Endothelial cell of umbilical vein (primary cell): ENCODE measurements around the gene GALNT1. TPM values are rescaled to one million over a fixed set of nuclear protein-coding genes. Genes with fewer than 3 reads are reported as not detected.

ENCODE experiments used
- BruUV-seq: library from RNA; stranded (reverse); fragments of 400-500 nt; replicated peaks from 2 replicates; lab custom pipeline; 2021; lab: Mats Ljungman, UMichigan
- CTCF ChIA-PET: fragments of 300-600, 350-600 bp; sonication (Branson Sonifier 250); formaldehyde crosslinking; loops from one replicate; lab custom pipeline; 2021; ENCODE audit warnings: antibody characterized with exemption, inconsistent platforms; lab: Charles Lee
- POLR2A ChIA-PET: fragments of 300-600, 350-600 bp; sonication (Branson Sonifier 250); formaldehyde crosslinking; loops from one replicate; lab custom pipeline; 2021; ENCODE audit warnings: antibody characterized with exemption, inconsistent platforms; lab: Charles Lee
- DNase-seq: peaks from one replicate; pipeline ENCODE4 v3.0.0-alpha.2; 2011; ENCODE audit warnings: low read depth, low spot score
- FAIRE-seq: peaks from 2 replicates; lab custom pipeline; 2011; peaks lifted over from hg19 to GRCh38; lab: Jason Lieb, UNC
- H2AFZ ChIP-seq: 2 replicates; pipeline ENCODE4 v1.6.0; 2012; ENCODE audit warnings: low read depth, low read length, control low read depth, inconsistent platforms
- H3K27ac ChIP-seq: 2 replicates; pipeline ENCODE4 v1.5.1; 2011; ENCODE audit warnings: low read depth, mild to moderate bottlenecking, control low read depth, low read length, moderate library complexity; ENCODE audit not compliant: insufficient read depth
- H3K27me3 ChIP-seq, 2 experiments: 2 replicates each; pipeline versions ENCODE4 v1.6.0 to v1.6.1; 2011; ENCODE audit warnings: low read length in 2 of 2, mixed read lengths in 1 of 2; ENCODE audit not compliant: control insufficient read depth in 2 of 2, insufficient read depth in 2 of 2
- H3K36me3 ChIP-seq, 2 experiments: 2 replicates in 1 of 2; 3 replicates in 1 of 2; pipeline ENCODE4 v1.5.1; 2011; ENCODE audit warnings: low read length in 2 of 2, mild to moderate bottlenecking in 1 of 2, moderate library complexity in 1 of 2; ENCODE audit not compliant: control insufficient read depth in 2 of 2, insufficient read depth in 2 of 2; ENCODE audit errors: extremely low read depth in 1 of 2
- H3K4me1 ChIP-seq: 3 replicates; pipeline ENCODE4 v1.5.1; 2011; ENCODE audit warnings: mild to moderate bottlenecking, low read length; ENCODE audit not compliant: control insufficient read depth, insufficient read depth; ENCODE audit errors: extremely low read depth
- H3K4me2 ChIP-seq: 2 replicates; pipeline ENCODE4 v1.6.1; 2011; ENCODE audit warnings: low read length, control low read depth, mixed read lengths; ENCODE audit not compliant: insufficient read depth
- H3K4me3 ChIP-seq, 3 experiments: fragments of 200-600 bp in 1 of 3; sonication (generic), shearing (Covaris generic) in 1 of 3; replicated peaks in 1 of 3; 2 replicates each; pipeline ENCODE4 v1.5.1; 2011 to 2016; ENCODE audit warnings: control low read depth in 3 of 3, low read length in 3 of 3, mild to moderate bottlenecking in 2 of 3, inconsistent platforms in 1 of 3, low read depth in 1 of 3, moderate library complexity in 1 of 3; ENCODE audit not compliant: insufficient read depth in 1 of 3
- H3K79me2 ChIP-seq: 2 replicates; pipeline ENCODE4 v1.6.0; 2012; ENCODE audit warnings: low read length, inconsistent platforms; ENCODE audit not compliant: control insufficient read depth, insufficient read depth
- H3K9ac ChIP-seq: replicated peaks from 2 replicates; pipeline ENCODE3; 2011; ENCODE audit warnings: low read length, control low read depth; ENCODE audit not compliant: insufficient read depth; ENCODE audit errors: extremely low read depth
- H3K9me1 ChIP-seq: replicated peaks from 3 replicates; pipeline ENCODE4 v1.6.0; 2011; ENCODE audit warnings: mild to moderate bottlenecking, low read length; ENCODE audit not compliant: control insufficient read depth, insufficient read depth; ENCODE audit errors: extremely low read depth
- H3K9me3 ChIP-seq: replicated peaks from 2 replicates; pipeline ENCODE4 v1.5.1; 2012; ENCODE audit warnings: low read length, inconsistent platforms; ENCODE audit not compliant: control insufficient read depth, insufficient read depth
- H4K20me1 ChIP-seq: replicated peaks from 2 replicates; pipeline ENCODE3; 2011; ENCODE audit warnings: mild to moderate bottlenecking, low read length; ENCODE audit not compliant: control insufficient read depth, insufficient read depth; ENCODE audit errors: extremely low read depth
- EZH2 ChIP-seq: IDR thresholded peaks from 2 replicates; pipeline ENCODE4 v1.6.1; 2012; ENCODE audit warnings: borderline replicate concordance, low read depth, mild to moderate bottlenecking, moderate library complexity, low read length, inconsistent platforms; ENCODE audit not compliant: severe bottlenecking
- FOS ChIP-seq: IDR thresholded peaks from 2 replicates; pipeline ENCODE4 v1.6.1; 2011; ENCODE audit warnings: mild to moderate bottlenecking, low read length, moderate library complexity, borderline replicate concordance; ENCODE audit not compliant: insufficient read depth
- GATA2 ChIP-seq: IDR thresholded peaks from 2 replicates; pipeline ENCODE4 v1.7.0; 2011; ENCODE audit warnings: low read depth, mild to moderate bottlenecking, moderate library complexity, mixed read lengths, low read length; ENCODE audit not compliant: insufficient read length, insufficient read depth
- JUN ChIP-seq: IDR thresholded peaks from 2 replicates; pipeline ENCODE4 v1.6.1; 2011; ENCODE audit warnings: borderline replicate concordance, low read depth; ENCODE audit not compliant: insufficient read length, insufficient read depth
- MYC ChIP-seq: IDR thresholded peaks from one replicate; pipeline ENCODE4 v1.6.1; 2011; ENCODE audit warnings: mild to moderate bottlenecking, low read depth, low read length
- POLR2A ChIP-seq: IDR thresholded peaks from 2 replicates; pipeline ENCODE4 v1.6.1; 2012; ENCODE audit warnings: low read depth, mild to moderate bottlenecking, control low read depth, low read length
- POLR2AphosphoS5 ChIP-seq: IDR thresholded peaks from 2 replicates; pipeline ENCODE4 v1.6.1; 2012; ENCODE audit warnings: low read depth, mild to moderate bottlenecking, control low read depth, low read length, moderate library complexity; ENCODE audit not compliant: insufficient read depth
- dilution Hi-C: fragments of 300-500 bp; cut with MboI; formaldehyde crosslinking; loops from one replicate; pipeline ENCODE4 v1.15.0; 2019; ENCODE audit warnings: low sequenced_read_pairs; ENCODE audit not compliant: extremely low pct_ligation_motif_present
- intact Hi-C: fragments of 100-400 bp; cut with micrococcal nuclease; formaldehyde crosslinking; loops from one replicate; pipeline ENCODE4 v1.10.0; 2022
- polyA plus RNA-seq, 4 experiments: library from polyadenylated mRNA; depleted of rRNA in 3 of 4; stranded (reverse) in 3 of 4; unstranded in 1 of 4; fragments of >200 nt; gene quantifications; 2 replicates each; pipeline versions ENCODE4 v1.2.1 to v1.2.3, GENCODE V29; 2011 to 2012; ENCODE audit warnings: missing spikeins in 1 of 4
- total RNA-seq: library from RNA; stranded (reverse); gene quantifications from 2 replicates; pipeline ENCODE4 v1.2.3, GENCODE V29; 2021
- TF ChIP-seq, protein P1 (sequence below): IDR thresholded peaks from 2 replicates; pipeline ENCODE4 v1.6.1; 2011; ENCODE audit not compliant: insufficient read depth, insufficient read length
- TF ChIP-seq, protein P2 (sequence below), 2 donors: IDR thresholded peaks; 1 replicate in 1 of 2; 2 replicates in 1 of 2; pipeline ENCODE4 v1.5.1; 2011; ENCODE audit warnings: low read length in 2 of 2, mild to moderate bottlenecking in 2 of 2, moderate library complexity in 2 of 2, control low read depth in 1 of 2, inconsistent platforms in 1 of 2, low read depth in 1 of 2; ENCODE audit not compliant: insufficient read depth in 1 of 2; ENCODE audit errors: extremely low read depth in 1 of 2

The GALNT1 gene
- total and polyA plus RNA-seq, 2 donors (not counting 3 experiments of a cell fraction or from before 2014, with no cell fraction given), result 89.9 to 360 TPM

DNA sequence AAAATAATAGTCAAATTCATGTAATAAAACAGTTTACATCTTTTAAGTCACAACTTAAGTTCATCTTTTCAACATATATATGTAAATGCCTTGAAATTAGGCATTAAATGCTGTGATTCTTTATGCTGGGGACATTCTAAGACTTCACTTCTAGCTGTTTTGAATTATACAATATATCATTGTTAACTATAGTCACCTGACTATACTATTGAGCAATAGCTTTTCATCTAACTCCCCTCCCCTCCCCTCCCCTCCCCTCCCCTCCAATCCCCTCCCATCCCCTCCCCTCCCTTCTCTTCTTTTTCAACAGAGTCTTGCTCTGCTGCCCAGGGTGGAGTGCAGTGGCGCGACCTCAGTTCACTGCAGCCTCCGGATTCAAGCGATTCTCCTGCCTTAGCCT is 16.2 kb downstream of the GALNT1 start:
- peaks cover 99% of the 10 kb centered on the region for H3K79me2 ChIP-seq
- POLR2A ChIA-PET, result interaction anchor here (0.6 kb wide), 1 partner anchor 12 kb away, joined by 5 read pairs; no protein-coding TSS in a partner anchor
- no peak for FAIRE-seq
- dilution Hi-C loops, result no loop called here
- no peak overlapping the region for H3K9ac ChIP-seq
- no peaks in the 10 kb centered on the region for H3K36me3 ChIP-seq
- no peak for DNase-seq
- H3K27me3 ChIP-seq, result no peaks in the 10 kb centered on the region
- TF ChIP-seq EZH2, result no peak
- no peak for TF ChIP-seq POLR2AphosphoS5
- no peak for TF ChIP-seq JUN
- no peak for TF ChIP-seq GATA2
- TF ChIP-seq, protein P1, sequence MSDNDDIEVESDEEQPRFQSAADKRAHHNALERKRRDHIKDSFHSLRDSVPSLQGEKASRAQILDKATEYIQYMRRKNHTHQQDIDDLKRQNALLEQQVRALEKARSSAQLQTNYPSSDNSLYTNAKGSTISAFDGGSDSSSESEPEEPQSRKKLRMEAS, result no peak
- no peak for TF ChIP-seq FOS
- no peak for TF ChIP-seq MYC
- TF ChIP-seq, protein P2, sequence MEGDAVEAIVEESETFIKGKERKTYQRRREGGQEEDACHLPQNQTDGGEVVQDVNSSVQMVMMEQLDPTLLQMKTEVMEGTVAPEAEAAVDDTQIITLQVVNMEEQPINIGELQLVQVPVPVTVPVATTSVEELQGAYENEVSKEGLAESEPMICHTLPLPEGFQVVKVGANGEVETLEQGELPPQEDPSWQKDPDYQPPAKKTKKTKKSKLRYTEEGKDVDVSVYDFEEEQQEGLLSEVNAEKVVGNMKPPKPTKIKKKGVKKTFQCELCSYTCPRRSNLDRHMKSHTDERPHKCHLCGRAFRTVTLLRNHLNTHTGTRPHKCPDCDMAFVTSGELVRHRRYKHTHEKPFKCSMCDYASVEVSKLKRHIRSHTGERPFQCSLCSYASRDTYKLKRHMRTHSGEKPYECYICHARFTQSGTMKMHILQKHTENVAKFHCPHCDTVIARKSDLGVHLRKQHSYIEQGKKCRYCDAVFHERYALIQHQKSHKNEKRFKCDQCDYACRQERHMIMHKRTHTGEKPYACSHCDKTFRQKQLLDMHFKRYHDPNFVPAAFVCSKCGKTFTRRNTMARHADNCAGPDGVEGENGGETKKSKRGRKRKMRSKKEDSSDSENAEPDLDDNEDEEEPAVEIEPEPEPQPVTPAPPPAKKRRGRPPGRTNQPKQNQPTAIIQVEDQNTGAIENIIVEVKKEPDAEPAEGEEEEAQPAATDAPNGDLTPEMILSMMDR (IDR thresholded peaks at IDR 0.05; ENCODE audit: extremely low read depth in 1 of 2, insufficient read depth in 1 of 2, low read depth in 1 of 2, low read length in 2 of 2), result no peak
- TF ChIP-seq POLR2A, result no peak
- no peak overlapping the region for H3K4me3 ChIP-seq
- H3K4me1 ChIP-seq, result no peaks in the 10 kb centered on the region
- H3K9me1 ChIP-seq, result no peaks in the 10 kb centered on the region
- no peak overlapping the region for H3K4me2 ChIP-seq
- BruUV-seq, result no TSS peak
- H3K27ac ChIP-seq, result no peak overlapping the region
- intact Hi-C loops, result no loop called here
- no peaks in the 10 kb centered on the region for H3K9me3 ChIP-seq
- H4K20me1 ChIP-seq, result peaks cover 9% of the 10 kb centered on the region
- CTCF ChIA-PET, result no interaction called here
- H2AFZ ChIP-seq, result no peak overlapping the region
